Heart left ventricle (tissue), 13 donors: ENCODE measurements around the gene NUDT8.

Experiments used
- POLR2A ChIP-seq, 2 donors: fragments of 450-650 bp; IDR thresholded peaks; one replicate each; pipeline ENCODE4 v1.6.1; 2017; ENCODE audit warnings: antibody characterized with exemption in 2 of 2, mild to moderate bottlenecking in 2 of 2, moderate library complexity in 2 of 2
- TF ChIP-seq, protein P1 (sequence below), 12 donors: fragments of 200-600 bp; sonication (generic) in 4 of 12; IDR thresholded peaks; one replicate each; pipeline versions ENCODE4 v1.5.0 to v1.8.0; 2018 to 2022; ENCODE audit warnings: antibody characterized with exemption in 12 of 12, mild to moderate bottlenecking in 5 of 12
- donor health status: ischemic (EF 13 %, LVEDD 7.1; RV severe dilation, severe dysfunction).
- donor health status: DM: no; HTN: yes; CAD: no.
- donor health status: DM: no; HTN: no; CAD: no.
- donor health status: ischemic (EF 25% LVEDD 6.9; RV normal size, moderate dysfunction).
- donor health status: ischemic (EF 25% LVEDD 5.7; RV mildly dilated, moderate dysfunction).
- donor health status: ischemic (EF 35%, LVEDD 5.7; RV mildly dilated, moderate dysfunction).
- donor health status: nonischemic (EF 11% LVEDD 7.7; RV severe dilation, severe dysfunction).
- donor health status: DM: yes; HTN: yes; CAD: no.
- donor health status: PGD.
- donor health status: ischemic (EF 29% LVEDD 5.4; RV normal size, mild dysfunction).
- donor health status: nonischemic (EF 23%, LVEDD 6.1; RV moderate dilation, normal function).

DNA sequence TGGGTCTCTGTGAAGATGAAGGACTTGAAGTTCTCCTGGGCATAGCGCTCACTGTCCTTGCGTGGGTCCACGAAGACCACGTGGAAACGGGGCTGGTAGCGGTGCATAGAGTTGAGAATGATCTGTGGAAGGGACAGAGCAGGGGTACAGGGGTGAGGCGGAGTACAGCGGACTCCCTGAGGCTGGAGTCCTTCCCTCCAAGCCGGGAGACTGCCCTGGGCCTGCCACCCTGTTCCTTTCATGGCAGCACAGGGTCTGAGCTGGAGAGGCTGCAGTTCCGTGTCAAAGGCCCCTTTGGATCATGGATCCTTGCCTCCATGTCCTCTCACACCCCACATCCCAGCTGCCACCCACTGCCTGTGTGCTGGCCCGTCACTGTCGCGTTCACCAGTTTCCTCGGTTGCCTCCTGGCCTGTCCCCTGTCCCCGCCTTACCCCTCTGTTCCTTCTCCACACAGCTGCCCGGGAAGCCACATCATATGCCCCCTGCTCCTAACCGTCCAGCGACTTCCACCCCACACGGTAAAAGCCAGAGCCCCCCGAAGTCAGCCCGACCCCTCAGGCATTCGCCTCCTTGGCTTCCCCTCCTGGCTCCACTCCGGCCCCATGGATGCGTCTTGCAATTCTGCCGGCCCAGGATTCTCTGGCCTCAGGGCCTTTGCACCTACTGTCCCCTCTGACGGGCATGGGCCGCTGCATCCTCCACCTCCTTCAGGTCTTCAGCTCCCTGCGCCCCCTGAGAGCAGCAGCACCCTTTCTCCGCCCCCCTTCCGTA is 3.4 kb upstream of the NUDT8 start:
- TF ChIP-seq POLR2A (IDR thresholded peaks at IDR 0.05), result no peak
- TF ChIP-seq, protein P1, sequence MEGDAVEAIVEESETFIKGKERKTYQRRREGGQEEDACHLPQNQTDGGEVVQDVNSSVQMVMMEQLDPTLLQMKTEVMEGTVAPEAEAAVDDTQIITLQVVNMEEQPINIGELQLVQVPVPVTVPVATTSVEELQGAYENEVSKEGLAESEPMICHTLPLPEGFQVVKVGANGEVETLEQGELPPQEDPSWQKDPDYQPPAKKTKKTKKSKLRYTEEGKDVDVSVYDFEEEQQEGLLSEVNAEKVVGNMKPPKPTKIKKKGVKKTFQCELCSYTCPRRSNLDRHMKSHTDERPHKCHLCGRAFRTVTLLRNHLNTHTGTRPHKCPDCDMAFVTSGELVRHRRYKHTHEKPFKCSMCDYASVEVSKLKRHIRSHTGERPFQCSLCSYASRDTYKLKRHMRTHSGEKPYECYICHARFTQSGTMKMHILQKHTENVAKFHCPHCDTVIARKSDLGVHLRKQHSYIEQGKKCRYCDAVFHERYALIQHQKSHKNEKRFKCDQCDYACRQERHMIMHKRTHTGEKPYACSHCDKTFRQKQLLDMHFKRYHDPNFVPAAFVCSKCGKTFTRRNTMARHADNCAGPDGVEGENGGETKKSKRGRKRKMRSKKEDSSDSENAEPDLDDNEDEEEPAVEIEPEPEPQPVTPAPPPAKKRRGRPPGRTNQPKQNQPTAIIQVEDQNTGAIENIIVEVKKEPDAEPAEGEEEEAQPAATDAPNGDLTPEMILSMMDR (IDR thresholded peaks at IDR 0.05), result no peak
